Measurements from ENCODE around the gene ADAMTS12. TPM values are rescaled to one million over a fixed set of nuclear protein-coding genes. Genes with fewer than 3 reads are reported as not detected.

ADAMTS12 gene
- total RNA-seq, 1 donor, result under 0.01 TPM

GRCh38 chr5:33592245-33592644 is 299.5 kb downstream of the ADAMTS12 start:
- Histone ChIP-seq H3K4me1 (ENCODE audit: insufficient read depth, low read length) (no peaks in the 10 kb centered on the region), H3K9me3 (ENCODE audit: low read depth, low read length) (no peaks in the 10 kb centered on the region), H3K4me3 (ENCODE audit: low read length) (no peak overlapping the region), H3K27me3 (ENCODE audit: insufficient read depth, low read length) (no peaks in the 10 kb centered on the region)

GRCh38 chr5:33588654-33589372 is 303.0 kb downstream of the ADAMTS12 start:
- no peak overlapping the region for H3K4me3 ChIP-seq (ENCODE audit: low read length)
- H3K9me3 ChIP-seq (ENCODE audit: low read depth, low read length), result no peaks in the 10 kb centered on the region
- no peaks in the 10 kb centered on the region for H3K27me3 ChIP-seq (ENCODE audit: insufficient read depth, low read length)
- H3K4me1 ChIP-seq (ENCODE audit: insufficient read depth, low read length), result no peaks in the 10 kb centered on the region

- H3K4me3 ChIP-seq (ENCODE audit: low read length), result no peak overlapping the region
- H3K27me3 ChIP-seq (ENCODE audit: insufficient read depth, low read length), result no peaks in the 10 kb centered on the region
- H3K4me1 ChIP-seq (ENCODE audit: insufficient read depth, low read length), result no peaks in the 10 kb centered on the region
- H3K9me3 ChIP-seq (ENCODE audit: low read depth, low read length), result no peaks in the 10 kb centered on the region
These were observed 308.5 kb downstream of the ADAMTS12 start for GRCh38 chr5:33583332-33583731.

- no peaks in the 10 kb centered on the region for H3K4me1 ChIP-seq (ENCODE audit: insufficient read depth, low read length)
- no peaks in the 10 kb centered on the region for H3K9me3 ChIP-seq (ENCODE audit: low read depth, low read length)
- no peaks in the 10 kb centered on the region for H3K27me3 ChIP-seq (ENCODE audit: insufficient read depth, low read length)
- no peak overlapping the region for H3K4me3 ChIP-seq (ENCODE audit: low read length)
These were observed 309.4 kb downstream of the ADAMTS12 start for GRCh38 chr5:33582417-33582816.

- H3K4me1 ChIP-seq (ENCODE audit: insufficient read depth, low read length), result no peaks in the 10 kb centered on the region
- H3K4me3 ChIP-seq (ENCODE audit: low read length), result no peak overlapping the region
- no peaks in the 10 kb centered on the region for H3K9me3 ChIP-seq (ENCODE audit: low read depth, low read length)
- no peaks in the 10 kb centered on the region for H3K27me3 ChIP-seq (ENCODE audit: insufficient read depth, low read length)
These were observed 312.0 kb downstream of the ADAMTS12 start for GRCh38 chr5:33579789-33580188.

GRCh38 chr5:33579152-33579551 is 312.6 kb downstream of the ADAMTS12 start:
- H3K9me3 ChIP-seq (ENCODE audit: low read depth, low read length), result no peaks in the 10 kb centered on the region
- no peak overlapping the region for H3K4me3 ChIP-seq (ENCODE audit: low read length)
- H3K4me1 ChIP-seq (ENCODE audit: insufficient read depth, low read length), result no peaks in the 10 kb centered on the region
- no peaks in the 10 kb centered on the region for H3K27me3 ChIP-seq (ENCODE audit: insufficient read depth, low read length)

GRCh38 chr5:33576726-33577590 is 314.8 kb downstream of the ADAMTS12 start:
- H3K4me1 ChIP-seq (ENCODE audit: insufficient read depth, low read length), result no peaks in the 10 kb centered on the region

GRCh38 chr5:33565324-33565723 is 326.5 kb downstream of the ADAMTS12 start:
- H3K4me3 ChIP-seq (ENCODE audit: low read length), result no peak overlapping the region
- no peaks in the 10 kb centered on the region for H3K9me3 ChIP-seq (ENCODE audit: low read depth, low read length)
- H3K27me3 ChIP-seq (ENCODE audit: insufficient read depth, low read length), result no peaks in the 10 kb centered on the region
- no peaks in the 10 kb centered on the region for H3K4me1 ChIP-seq (ENCODE audit: insufficient read depth, low read length)

More at GRCh38 chr5:33576726-33577590, 314.8 kb downstream of the ADAMTS12 start:
- no peak overlapping the region for H3K4me3 ChIP-seq (ENCODE audit: low read length)
- H3K9me3 ChIP-seq (ENCODE audit: low read depth, low read length), result no peaks in the 10 kb centered on the region
- H3K27me3 ChIP-seq (ENCODE audit: insufficient read depth, low read length), result no peaks in the 10 kb centered on the region

GRCh38 chr5:33563983-33564908 is 327.5 kb downstream of the ADAMTS12 start:
- Histone ChIP-seq H3K9me3 (ENCODE audit: low read depth, low read length) (no peaks in the 10 kb centered on the region), H3K27me3 (ENCODE audit: insufficient read depth, low read length) (no peaks in the 10 kb centered on the region), H3K4me3 (ENCODE audit: low read length) (no peak overlapping the region), H3K4me1 (ENCODE audit: insufficient read depth, low read length) (no peaks in the 10 kb centered on the region)

- Histone ChIP-seq H3K4me1 (ENCODE audit: insufficient read depth, low read length) (no peaks in the 10 kb centered on the region), H3K4me3 (ENCODE audit: low read length) (no peak overlapping the region), H3K27me3 (ENCODE audit: insufficient read depth, low read length) (no peaks in the 10 kb centered on the region), H3K9me3 (ENCODE audit: low read depth, low read length) (no peaks in the 10 kb centered on the region)
These were observed 328.3 kb downstream of the ADAMTS12 start for GRCh38 chr5:33563530-33563929.

GRCh38 chr5:33558489-33558888 is 333.3 kb downstream of the ADAMTS12 start:
- H3K9me3 ChIP-seq (ENCODE audit: low read depth, low read length), result no peaks in the 10 kb centered on the region
- H3K4me1 ChIP-seq (ENCODE audit: insufficient read depth, low read length), result no peaks in the 10 kb centered on the region
- no peak overlapping the region for H3K4me3 ChIP-seq (ENCODE audit: low read length)
- no peaks in the 10 kb centered on the region for H3K27me3 ChIP-seq (ENCODE audit: insufficient read depth, low read length)

- Histone ChIP-seq H3K4me1 (ENCODE audit: insufficient read depth, low read length) (no peaks in the 10 kb centered on the region), H3K9me3 (ENCODE audit: low read depth, low read length) (no peaks in the 10 kb centered on the region), H3K4me3 (ENCODE audit: low read length) (no peak overlapping the region), H3K27me3 (ENCODE audit: insufficient read depth, low read length) (no peaks in the 10 kb centered on the region)
These were observed 334.2 kb downstream of the ADAMTS12 start for GRCh38 chr5:33557605-33558004.

GRCh38 chr5:33556330-33557328 is 335.2 kb downstream of the ADAMTS12 start:
- Histone ChIP-seq H3K4me3 (ENCODE audit: low read length) (no peak overlapping the region), H3K4me1 (ENCODE audit: insufficient read depth, low read length) (no peaks in the 10 kb centered on the region), H3K9me3 (ENCODE audit: low read depth, low read length) (no peaks in the 10 kb centered on the region), H3K27me3 (ENCODE audit: insufficient read depth, low read length) (no peaks in the 10 kb centered on the region)

All from mononuclear cell (primary cell).